Pancreas (tissue), 10 donors: Measurements from ENCODE around the gene REG3G. TPM values are rescaled to one million over a fixed set of nuclear protein-coding genes. Genes with fewer than 3 reads are reported as not detected.
"Not testable (repeated sequence)": the region's sequence is repeated elsewhere in the genome, so short reads cannot be mapped to it uniquely, and the experiment has no call there.

ENCODE experiments used
- ATAC-seq, 4 donors: fragments of 200-7000 bp; cut with Tn5 transposase; one replicate each; pipeline versions ENCODE4 v1.8.0 to v1.9.1; 2020; ENCODE audit warnings: mild to moderate bottlenecking in 4 of 4, moderate library complexity in 4 of 4
- DNase-seq, 6 donors: peaks; one replicate each; pipeline ENCODE4 v3.0.0-alpha.2; 2020
- FAIRE-seq: peaks from 2 replicates; lab custom pipeline; 2012; peaks lifted over from hg19 to GRCh38; lab: Jason Lieb, UNC
- H3K27ac ChIP-seq, 4 donors: fragments of 200-600 bp; sonication (generic); 1 replicate in 3 of 4; 2 replicates in 1 of 4; pipeline versions ENCODE4 v1.5.0 to v1.8.0; 2020
- H3K27me3 ChIP-seq, 4 donors: fragments of 200-600 bp; one replicate each; pipeline ENCODE4 v1.8.0; 2021
- H3K36me3 ChIP-seq, 3 donors: fragments of 200-600 bp; sonication (generic) in 1 of 3; one replicate each; pipeline versions ENCODE4 v1.5.0 to v1.8.0; 2020 to 2021
- H3K4me1 ChIP-seq, 3 donors: fragments of 200-600 bp; one replicate each; pipeline ENCODE4 v1.8.0; 2021
- H3K4me3 ChIP-seq, 4 donors: fragments of 200-600 bp; sonication (generic) in 2 of 4; one replicate each; pipeline versions ENCODE4 v1.5.0 to v1.8.0; 2020 to 2021
- H3K9me3 ChIP-seq, 4 donors: fragments of 200-600 bp; one replicate each; pipeline ENCODE4 v1.8.0; 2021
- WGBS, 2 donors: extraction: QIAGEN DNeasy Blood & Tissue Kit; methylation state at CpG; one replicate each; pipeline ENCODE4 v1.1.7; 2013; 5-methylcytosine and 5-hydroxymethylcytosine counted together
- intact Hi-C, 3 donors: fragments of 100-400 bp; cut with DNase I; formaldehyde crosslinking; loops; one replicate each; pipeline versions ENCODE4 v1.11.1 to v1.14.2; 2022
- polyA plus RNA-seq, 2 donors: library from polyadenylated mRNA; stranded (reverse); fragments of 200-250 nt; gene quantifications; one replicate each; pipeline ENCODE4 v1.2.3, GENCODE V29; 2013
- total RNA-seq, 6 donors: library from RNA; stranded (reverse); fragmentation: NEBNext Ultra II Directional in 4 of 6; extraction: Animal tissue kit (Norgen Biotek cat#: 25700) in 4 of 6; gene quantifications; one replicate each; pipeline versions ENCODE4 v1.2.1 to v1.2.4, GENCODE V29; 2021 to 2023
- TF ChIP-seq, protein P1 (sequence below), 4 donors: fragments of 200-600 bp; sonication (generic) in 3 of 4; IDR thresholded peaks; one replicate each; pipeline versions ENCODE4 v1.5.0 to v1.8.0; 2021; ENCODE audit warnings: antibody characterized with exemption in 4 of 4
- donor health status: healthy with polysubstance abuse.
- donor health status: DM: no; HTN: no; CAD: no; lungs with moderate emphysema.
- donor health status: DM: no; HTN: no; CAD: no.
- donor health status: control.
- donor health status: control.
- donor health status: Bipolar disorder and iron deficiency.
- donor health status: DM: yes; HTN: yes; CAD: no.
- donor health status: DM: no; HTN: no; CAD: no.
- donor health status: DM: no; HTN: no; CAD: no.
- donor health status: DM: yes; HTN: yes; CAD: no.

Gene REG3G
- total and polyA plus RNA-seq, 8 donors, result 46.6 to 5,387 (median 1,125) TPM

- Histone ChIP-seq H3K27me3 (no peaks in the 10 kb centered on the region), H3K4me3 (no peak overlapping the region), H3K36me3 (no peaks in the 10 kb centered on the region), H3K9me3 (no peaks in the 10 kb centered on the region), H3K27ac (peak overlapping the region in 2 of 4 donors; percentile 34 to 47), H3K4me1 (peaks cover 7 to 33% (median 12%) of the 10 kb centered on the region in 3 donors)
- DNase-seq (no peak), ATAC-seq (peak; percentile 47 to 60 (median 52)), FAIRE-seq (no peak)
- intact Hi-C loops, result loop anchor here in 1 of 3 donors (5.0 kb wide), 1 partner anchor 177 kb away; no protein-coding TSS in a partner anchor
- WGBS, 2 donors, result 48 to 55% methylated on average over 3 of the region's 3 CpGs
- TF ChIP-seq, protein P1, sequence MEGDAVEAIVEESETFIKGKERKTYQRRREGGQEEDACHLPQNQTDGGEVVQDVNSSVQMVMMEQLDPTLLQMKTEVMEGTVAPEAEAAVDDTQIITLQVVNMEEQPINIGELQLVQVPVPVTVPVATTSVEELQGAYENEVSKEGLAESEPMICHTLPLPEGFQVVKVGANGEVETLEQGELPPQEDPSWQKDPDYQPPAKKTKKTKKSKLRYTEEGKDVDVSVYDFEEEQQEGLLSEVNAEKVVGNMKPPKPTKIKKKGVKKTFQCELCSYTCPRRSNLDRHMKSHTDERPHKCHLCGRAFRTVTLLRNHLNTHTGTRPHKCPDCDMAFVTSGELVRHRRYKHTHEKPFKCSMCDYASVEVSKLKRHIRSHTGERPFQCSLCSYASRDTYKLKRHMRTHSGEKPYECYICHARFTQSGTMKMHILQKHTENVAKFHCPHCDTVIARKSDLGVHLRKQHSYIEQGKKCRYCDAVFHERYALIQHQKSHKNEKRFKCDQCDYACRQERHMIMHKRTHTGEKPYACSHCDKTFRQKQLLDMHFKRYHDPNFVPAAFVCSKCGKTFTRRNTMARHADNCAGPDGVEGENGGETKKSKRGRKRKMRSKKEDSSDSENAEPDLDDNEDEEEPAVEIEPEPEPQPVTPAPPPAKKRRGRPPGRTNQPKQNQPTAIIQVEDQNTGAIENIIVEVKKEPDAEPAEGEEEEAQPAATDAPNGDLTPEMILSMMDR (IDR thresholded peaks at IDR 0.05), result no peak
These were observed 14.4 kb downstream of the REG3G start for GRCh38 chr2:79039944-79040343.

DNA sequence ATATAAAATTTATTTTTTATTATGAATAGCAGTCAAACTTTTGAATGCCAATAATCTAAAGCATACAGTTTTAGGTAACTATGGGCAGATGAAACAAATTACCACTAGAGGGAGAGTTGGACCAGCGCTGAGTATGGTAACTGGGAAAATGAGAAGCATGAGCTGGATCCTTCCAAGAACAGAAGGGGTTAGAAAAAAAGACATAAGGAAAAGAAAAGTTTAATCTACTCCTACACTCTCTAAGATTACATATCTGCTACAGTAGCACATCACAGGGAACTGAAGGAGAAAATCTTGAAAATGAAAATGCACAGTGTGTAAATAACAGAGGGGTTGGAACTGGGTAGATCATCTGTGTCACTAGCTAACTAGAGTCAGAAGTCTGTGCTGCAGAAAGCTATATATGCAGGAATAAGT, 15.5 kb downstream of the REG3G start:
- intact Hi-C loops, result no loop called here
- DNase-seq (peak in 1 of 6 donors; percentile 33), FAIRE-seq (no peak), ATAC-seq (peak; percentile 91 to 94 (median 94))
- Histone ChIP-seq H3K4me3 (peak overlapping the region in 1 of 4 donors; percentile 15), H3K27me3 (no peaks in the 10 kb centered on the region), H3K27ac (peak overlapping the region in 2 of 4 donors; percentile 35 to 46), H3K36me3 (no peaks in the 10 kb centered on the region), H3K9me3 (no peaks in the 10 kb centered on the region), H3K4me1 (peaks cover 7 to 30% (median 12%) of the 10 kb centered on the region in 3 donors)
- TF ChIP-seq, protein P1 (IDR thresholded peaks at IDR 0.05), result peak; percentile 35 to 60 (median 44)
- 4 to 6% methylated on average over 1 of the region's 1 CpG for WGBS, 2 donors

GRCh38 chr2:79053486-79053885, 28.0 kb downstream of the REG3G start:
- ATAC-seq, H3K4me3 ChIP-seq, H3K27me3 ChIP-seq, intact Hi-C loops, H3K4me1 ChIP-seq, H3K36me3 ChIP-seq, H3K27ac ChIP-seq, DNase-seq, H3K9me3 ChIP-seq, FAIRE-seq: not testable (repeated sequence)
- 71 to 74% methylated on average over 4 to 5 of the region's 5 CpGs for WGBS, 2 donors

GRCh38 chr2:79054769-79055168, 29.3 kb downstream of the REG3G start:
- ATAC-seq, H3K27me3 ChIP-seq, H3K36me3 ChIP-seq, H3K27ac ChIP-seq, FAIRE-seq, DNase-seq, intact Hi-C loops, H3K4me1 ChIP-seq, H3K9me3 ChIP-seq, H3K4me3 ChIP-seq: not testable (repeated sequence)
- 86 to 88% methylated on average over 5 of the region's 5 CpGs for WGBS, 2 donors

DNA sequence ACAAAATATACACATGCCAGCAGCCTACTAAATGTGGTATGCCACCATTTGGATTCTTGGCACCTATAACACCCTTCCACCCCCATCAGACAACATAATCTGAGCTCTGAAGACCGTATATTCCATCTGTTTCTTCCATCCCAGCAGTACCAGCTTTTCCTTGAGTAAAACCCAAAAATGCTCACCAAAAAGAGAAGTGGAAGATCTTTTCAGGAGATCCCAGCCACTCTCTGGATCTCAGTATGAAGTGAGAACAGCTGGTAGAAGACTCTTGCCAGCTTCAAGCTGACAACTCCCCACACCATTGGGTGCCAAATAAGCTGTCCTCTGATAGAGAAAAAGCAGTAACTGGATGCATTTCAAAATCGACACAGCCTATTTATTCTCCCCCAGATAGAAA, 39.7 kb downstream of the REG3G start:
- DNase-seq (no peak), ATAC-seq (no peak), FAIRE-seq (no peak)
- Histone ChIP-seq H3K4me3 (no peak overlapping the region), H3K27ac (no peak overlapping the region), H3K27me3 (no peaks in the 10 kb centered on the region), H3K4me1 (no peaks in the 10 kb centered on the region), H3K9me3 (no peaks in the 10 kb centered on the region), H3K36me3 (no peaks in the 10 kb centered on the region)
- intact Hi-C loops, result no loop called here
- TF ChIP-seq, protein P1 (IDR thresholded peaks at IDR 0.05), result no peak
- WGBS, 2 donors, result 66 to 72% methylated on average over 2 of the region's 2 CpGs

GRCh38 chr2:79071078-79071477, 45.6 kb downstream of the REG3G start:
- Histone ChIP-seq H3K9me3 (no peaks in the 10 kb centered on the region), H3K27me3 (no peaks in the 10 kb centered on the region), H3K36me3 (no peaks in the 10 kb centered on the region), H3K27ac (no peak overlapping the region), H3K4me3 (no peak overlapping the region), H3K4me1 (peaks cover 0 to 5% (median 0%) of the 10 kb centered on the region in 3 donors)
- 50 to 58% methylated on average over 2 of the region's 2 CpGs for WGBS, 2 donors
- TF ChIP-seq, protein P1 (IDR thresholded peaks at IDR 0.05), result no peak
- FAIRE-seq (no peak), ATAC-seq (peak in 2 of 4 donors; percentile 39 to 44), DNase-seq (no peak)
- intact Hi-C loops, result no loop called here
